ENCODE results near the gene PARP6. TPM values are rescaled to one million over a fixed set of nuclear protein-coding genes. Genes with fewer than 3 reads are reported as not detected.

PARP6 gene
- polyA plus RNA-seq, 3 donors: 12.9 to 165 (median 13.5) TPM

DNA sequence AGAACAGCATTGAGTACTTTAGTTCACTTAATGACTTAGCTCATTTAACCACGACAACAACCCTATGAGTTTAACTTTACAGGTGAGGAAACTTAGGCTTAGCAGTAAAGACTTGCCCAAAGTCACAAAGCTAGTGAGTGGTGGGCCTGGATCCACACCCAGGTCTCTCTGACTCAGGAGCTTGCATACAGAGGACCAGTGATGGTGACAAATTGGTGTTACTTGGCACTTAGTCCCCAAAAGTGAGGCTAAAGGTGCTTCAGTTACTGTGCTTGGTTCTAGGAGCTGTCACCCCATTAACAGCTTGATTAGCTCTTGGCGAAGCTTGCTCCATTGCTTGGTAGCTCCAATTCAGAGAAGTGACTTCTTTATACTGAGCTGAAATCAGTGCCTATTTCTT, 41.5 kb upstream of the PARP6 start:
- H3K4me3 ChIP-seq (replicated peaks in 1 of 3; ENCODE audit: low read depth in 2 of 3, low read length in 3 of 3): no peak overlapping the region
- no peaks in the 10 kb centered on the region for H3K79me2 ChIP-seq (ENCODE audit: insufficient read depth, low read length)
- H3K27me3 ChIP-seq (ENCODE audit: control insufficient read depth in 2 of 2, insufficient read depth in 2 of 2, low read length in 2 of 2): peaks cover 0 to 5% of the 10 kb centered on the region in 2 donors
- intact Hi-C loops (cut with micrococcal nuclease): loop anchor here (10.0 kb wide), 4 partner anchors 61 to 361 kb away; partner anchors contain the start of genes ARIH1 (in 1 of the 2) and HEXA (in 1 of the 2)
- no peak overlapping the region for H3K4me2 ChIP-seq (replicated peaks; ENCODE audit: extremely low read depth, low read length, poor library complexity, severe bottlenecking)
- no peaks in the 10 kb centered on the region for H3K9me3 ChIP-seq (replicated peaks in 1 of 2; ENCODE audit: control insufficient read depth in 1 of 2, insufficient read depth in 1 of 2, low read length in 2 of 2)
- H3K36me3 Mint-ChIP-seq: no peaks in the 10 kb centered on the region
- no peaks in the 10 kb centered on the region for H3K4me1 ChIP-seq (ENCODE audit: control insufficient read depth in 1 of 2, insufficient read depth in 2 of 2, low read length in 2 of 2)
- no peak overlapping the region for H3K9ac ChIP-seq (ENCODE audit: insufficient read depth, low read length, poor library complexity, severe bottlenecking)
- TF ChIP-seq, protein P1, sequence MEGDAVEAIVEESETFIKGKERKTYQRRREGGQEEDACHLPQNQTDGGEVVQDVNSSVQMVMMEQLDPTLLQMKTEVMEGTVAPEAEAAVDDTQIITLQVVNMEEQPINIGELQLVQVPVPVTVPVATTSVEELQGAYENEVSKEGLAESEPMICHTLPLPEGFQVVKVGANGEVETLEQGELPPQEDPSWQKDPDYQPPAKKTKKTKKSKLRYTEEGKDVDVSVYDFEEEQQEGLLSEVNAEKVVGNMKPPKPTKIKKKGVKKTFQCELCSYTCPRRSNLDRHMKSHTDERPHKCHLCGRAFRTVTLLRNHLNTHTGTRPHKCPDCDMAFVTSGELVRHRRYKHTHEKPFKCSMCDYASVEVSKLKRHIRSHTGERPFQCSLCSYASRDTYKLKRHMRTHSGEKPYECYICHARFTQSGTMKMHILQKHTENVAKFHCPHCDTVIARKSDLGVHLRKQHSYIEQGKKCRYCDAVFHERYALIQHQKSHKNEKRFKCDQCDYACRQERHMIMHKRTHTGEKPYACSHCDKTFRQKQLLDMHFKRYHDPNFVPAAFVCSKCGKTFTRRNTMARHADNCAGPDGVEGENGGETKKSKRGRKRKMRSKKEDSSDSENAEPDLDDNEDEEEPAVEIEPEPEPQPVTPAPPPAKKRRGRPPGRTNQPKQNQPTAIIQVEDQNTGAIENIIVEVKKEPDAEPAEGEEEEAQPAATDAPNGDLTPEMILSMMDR (IDR thresholded peaks at IDR 0.05): no peak
- H3K36me3 ChIP-seq (replicated peaks in 1 of 2; ENCODE audit: control insufficient read depth in 1 of 2, insufficient read depth in 2 of 2, low read length in 2 of 2): no peaks in the 10 kb centered on the region
- DNase-seq: no peak
- no CpG with 5 or more reads among the region's 2 CpGs for WGBS (ENCODE audit: insufficient coverage)
- no peak overlapping the region for H3K27ac ChIP-seq (ENCODE audit: low read depth in 1 of 2, low read length in 2 of 2)
- H3K4me1 Mint-ChIP-seq: peaks cover 5% of the 10 kb centered on the region
- H3K27ac Mint-ChIP-seq: no peak overlapping the region
- H3K9me3 Mint-ChIP-seq: peaks cover 0 to 2% (median 0%) of the 10 kb centered on the region in 7 donors
- H4K20me1 ChIP-seq (ENCODE audit: insufficient read depth, low read length): peaks cover 4% of the 10 kb centered on the region
- no peak overlapping the region for H3K4me3 Mint-ChIP-seq
- H2AFZ ChIP-seq (ENCODE audit: insufficient read depth, low read depth, low read length, poor library complexity, severe bottlenecking): no peak overlapping the region
- peaks cover 6 to 8% (median 7%) of the 10 kb centered on the region in 3 donors for H3K27me3 Mint-ChIP-seq (ENCODE audit: low read depth in 3 of 3)

DNA sequence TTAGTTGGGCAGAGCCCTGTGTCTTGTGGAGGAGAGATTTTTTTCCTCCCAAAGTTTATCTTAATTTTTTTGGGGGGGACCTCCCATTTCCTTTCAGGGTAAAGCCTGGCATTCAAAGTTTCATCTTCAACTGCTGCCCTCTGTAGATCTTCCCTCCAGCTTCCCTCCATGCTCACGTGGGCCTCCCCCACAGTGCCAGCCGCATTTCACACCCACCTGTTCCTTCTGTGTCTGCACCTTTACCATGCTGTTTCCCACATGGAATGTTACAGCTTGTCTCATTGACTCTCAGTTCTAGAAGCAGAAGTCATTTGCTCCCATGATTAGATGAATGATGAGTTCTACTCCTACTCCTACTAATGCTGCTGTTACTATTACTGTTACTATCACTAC, 41.1 kb upstream of the PARP6 start:
- Histone ChIP-seq H3K9me3 (replicated peaks in 1 of 2; ENCODE audit: control insufficient read depth in 1 of 2, insufficient read depth in 1 of 2, low read length in 2 of 2) (no peaks in the 10 kb centered on the region), H3K4me1 (ENCODE audit: control insufficient read depth in 1 of 2, insufficient read depth in 2 of 2, low read length in 2 of 2) (no peaks in the 10 kb centered on the region), H4K20me1 (ENCODE audit: insufficient read depth, low read length) (no peaks in the 10 kb centered on the region), H3K4me2 (replicated peaks; ENCODE audit: extremely low read depth, low read length, poor library complexity, severe bottlenecking) (no peak overlapping the region), H3K27ac (ENCODE audit: low read depth in 1 of 2, low read length in 2 of 2) (no peak overlapping the region), H2AFZ (ENCODE audit: insufficient read depth, low read depth, low read length, poor library complexity, severe bottlenecking) (no peak overlapping the region), H3K9ac (ENCODE audit: insufficient read depth, low read length, poor library complexity, severe bottlenecking) (no peak overlapping the region), H3K27me3 (ENCODE audit: control insufficient read depth in 2 of 2, insufficient read depth in 2 of 2, low read length in 2 of 2) (peaks cover 0 to 2% of the 10 kb centered on the region in 2 donors), H3K4me3 (replicated peaks in 1 of 3; ENCODE audit: low read depth in 2 of 3, low read length in 3 of 3) (no peak overlapping the region), H3K79me2 (ENCODE audit: insufficient read depth, low read length) (no peaks in the 10 kb centered on the region), H3K36me3 (replicated peaks in 1 of 2; ENCODE audit: control insufficient read depth in 1 of 2, insufficient read depth in 2 of 2, low read length in 2 of 2) (no peaks in the 10 kb centered on the region)
- TF ChIP-seq, protein P1 (IDR thresholded peaks at IDR 0.05): no peak
- no peaks in the 10 kb centered on the region for H3K9me3 Mint-ChIP-seq
- intact Hi-C loops (cut with micrococcal nuclease): loop anchor here (10.0 kb wide), 4 partner anchors 61 to 361 kb away; partner anchors contain the start of genes ARIH1 (in 1 of the 2) and HEXA (in 1 of the 2)
- H3K36me3 Mint-ChIP-seq: no peaks in the 10 kb centered on the region
- no peak for DNase-seq
- peaks cover 1% of the 10 kb centered on the region for H3K4me1 Mint-ChIP-seq
- WGBS (ENCODE audit: insufficient coverage): no CpG with 5 or more reads among the region's 2 CpGs
- no peak overlapping the region for H3K4me3 Mint-ChIP-seq
- H3K27ac Mint-ChIP-seq: no peak overlapping the region
- H3K27me3 Mint-ChIP-seq (ENCODE audit: low read depth in 3 of 3): peaks cover 4 to 6% (median 5%) of the 10 kb centered on the region in 3 donors

Data from CD14-positive monocyte (primary cell).